SK-N-SH treated with all-trans-retinoic acid at 6 μM for 48 hours (cell line): ENCODE data around the gene OTOA.

Source experiments
- ARNTL ChIP-seq: fragments of 450-650 bp; formaldehyde crosslinking; IDR thresholded peaks from 2 replicates; pipeline ENCODE4 v1.5.0; 2020; ENCODE audit warnings: low read depth, mild to moderate bottlenecking, moderate library complexity, borderline replicate concordance
- CREB5 ChIP-seq: fragments of 250-450 bp; sonication (Bioruptor Pico); IDR thresholded peaks from 2 replicates; pipeline ENCODE4 v1.5.1; 2020; ENCODE audit warnings: low read depth, mild to moderate bottlenecking, moderate library complexity
- CSDC2 ChIP-seq: fragments of 250-450 bp; sonication (Bioruptor Pico); IDR thresholded peaks from 2 replicates; pipeline ENCODE4 v1.5.0; 2020; ENCODE audit warnings: mild to moderate bottlenecking, moderate library complexity
- PPARA ChIP-seq: fragments of 250-450 bp; sonication (Bioruptor Pico); IDR thresholded peaks from 2 replicates; pipeline ENCODE4 v1.5.0; 2020; ENCODE audit warnings: mild to moderate bottlenecking, borderline replicate concordance
- RARB ChIP-seq: fragments of 250-450 bp; sonication (Bioruptor Pico); IDR thresholded peaks from 2 replicates; pipeline ENCODE4 v1.8.0; 2021; ENCODE audit warnings: mild to moderate bottlenecking, moderate library complexity
- TSHZ2 ChIP-seq: fragments of 250-450 bp; sonication (Bioruptor Pico); IDR thresholded peaks from 2 replicates; pipeline ENCODE4 v1.5.0; 2020; ENCODE audit warnings: mild to moderate bottlenecking, moderate library complexity
- ZFP30 ChIP-seq: fragments of 450-650 bp; formaldehyde crosslinking; IDR thresholded peaks from 2 replicates; pipeline ENCODE4 v1.5.0; 2022; ENCODE audit warnings: mild to moderate bottlenecking, moderate library complexity
- ZNF70 ChIP-seq: fragments of 450-650 bp; formaldehyde crosslinking; IDR thresholded peaks from 2 replicates; pipeline ENCODE4 v1.5.0; 2020; ENCODE audit warnings: mild to moderate bottlenecking, moderate library complexity

- no peak for TF ChIP-seq PPARA (CRISPR knock-in tag)
- no peak for TF ChIP-seq RARB (CRISPR knock-in tag)
- no peak for TF ChIP-seq CSDC2
- TF ChIP-seq ZFP30 (CRISPR knock-in tag) = no peak
- no peak for TF ChIP-seq TSHZ2 (CRISPR knock-in tag)
- no peak for TF ChIP-seq ARNTL (CRISPR knock-in tag)
- no peak for TF ChIP-seq ZNF70 (CRISPR knock-in tag)
- no peak for TF ChIP-seq CREB5 (CRISPR knock-in tag)
Measured at GRCh38 chr16:21673469-21673868, 9.7 kb downstream of the OTOA start.
